ENCODE measurements around the gene FILIP1L.

Gene FILIP1L

GRCh38 chr3:100042166-100042981 is 71.9 kb downstream of the FILIP1L start:
- peak; percentile 87 to 88 for DNase-seq (ENCODE audit: low read depth in 2 of 2)

- DNase-seq (ENCODE audit: low read depth in 2 of 2) = peak; percentile 91 to 92
These were observed 73.0 kb downstream of the FILIP1L start for GRCh38 chr3:100041328-100041749.

GRCh38 chr3:100040451-100041225 is 73.7 kb downstream of the FILIP1L start:
- DNase-seq (ENCODE audit: low read depth in 2 of 2) = peak in 1 of 2 experiments; percentile 51

GRCh38 chr3:100039075-100039474 is 75.2 kb downstream of the FILIP1L start:
- DNase-seq (ENCODE audit: low read depth in 2 of 2) = no peak

- DNase-seq (ENCODE audit: low read depth in 2 of 2) = peak; percentile 76 to 81
These were observed 80.3 kb downstream of the FILIP1L start for GRCh38 chr3:100033903-100034471.

- peak; percentile 57 to 60 for DNase-seq (ENCODE audit: low read depth in 2 of 2)
These were observed 81.1 kb downstream of the FILIP1L start for GRCh38 chr3:100033184-100033583.

GRCh38 chr3:100032243-100032642 is 82.1 kb downstream of the FILIP1L start:
- peak in 1 of 2 experiments; percentile 48 for DNase-seq (ENCODE audit: low read depth in 2 of 2)

- DNase-seq (ENCODE audit: low read depth in 2 of 2) = no peak
These were observed 83.3 kb downstream of the FILIP1L start for GRCh38 chr3:100030914-100031425.

GRCh38 chr3:100030346-100030745 is 84.0 kb downstream of the FILIP1L start:
- no peak for DNase-seq (ENCODE audit: low read depth in 2 of 2)

GRCh38 chr3:100029689-100030088 is 84.6 kb downstream of the FILIP1L start:
- DNase-seq (ENCODE audit: low read depth in 2 of 2) = no peak

- no peak for DNase-seq (ENCODE audit: low read depth in 2 of 2)
These were observed 85.2 kb downstream of the FILIP1L start for GRCh38 chr3:100029052-100029451.

- no peak for DNase-seq (ENCODE audit: low read depth in 2 of 2)
These were observed 87.0 kb downstream of the FILIP1L start for GRCh38 chr3:100027321-100027720.

- no peak for DNase-seq (ENCODE audit: low read depth in 2 of 2)
These were observed 89.6 kb downstream of the FILIP1L start for GRCh38 chr3:100024520-100025303.

- no peak for DNase-seq (ENCODE audit: low read depth in 2 of 2)
These were observed 90.7 kb downstream of the FILIP1L start for GRCh38 chr3:100023595-100023994.

GRCh38 chr3:100023150-100023549 is 91.2 kb downstream of the FILIP1L start:
- DNase-seq (ENCODE audit: low read depth in 2 of 2) = no peak

GRCh38 chr3:100022506-100022905 is 91.8 kb downstream of the FILIP1L start:
- DNase-seq (ENCODE audit: low read depth in 2 of 2) = no peak

- no peak for DNase-seq (ENCODE audit: low read depth in 2 of 2)
These were observed 93.2 kb downstream of the FILIP1L start for GRCh38 chr3:100020876-100021644.

- DNase-seq (ENCODE audit: low read depth in 2 of 2) = no peak
These were observed 94.6 kb downstream of the FILIP1L start for GRCh38 chr3:100019719-100020118.

- no peak for DNase-seq (ENCODE audit: low read depth in 2 of 2)
These were observed 95.5 kb downstream of the FILIP1L start for GRCh38 chr3:100018806-100019205.

- no peak for DNase-seq (ENCODE audit: low read depth in 2 of 2)
These were observed 104.2 kb downstream of the FILIP1L start for GRCh38 chr3:100010087-100010417.
